ENCODE data around the gene SASH1. TPM values are rescaled to one million over a fixed set of nuclear protein-coding genes. Genes with fewer than 3 reads are reported as not detected.

Gene SASH1
- total and polyA plus RNA-seq, 9 of the 15 experiments (the other 6 are each of a cell fraction or from before 2014, with no cell fraction given) = 0.35 to 3.5 (median 1.6) TPM

- H3K4me3 ChIP-seq = no peak overlapping the region
- CTCF ChIA-PET (ENCODE audit: low intra/inter-chr PET ratio) = no interaction called here
- no TSS peak for BruUV-seq (replicated peaks)
- H3K4me2 ChIP-seq (ENCODE audit: insufficient read depth, low read length) = no peak overlapping the region
- H3K9ac ChIP-seq (ENCODE audit: insufficient read depth in 1 of 2, low read depth in 2 of 2, low read length in 2 of 2) = no peak overlapping the region
- H3K4me1 ChIP-seq (replicated peaks in 1 of 2; ENCODE audit: control insufficient read depth in 2 of 2, insufficient read depth in 2 of 2, low read length in 2 of 2) = no peaks in the 10 kb centered on the region
- FAIRE-seq = no peak
- H3K27me3 ChIP-seq (ENCODE audit: control insufficient read depth in 2 of 2, insufficient read depth in 2 of 2, low read length in 2 of 2) = peaks cover 6 to 33% of the 10 kb centered on the region in 2 experiments; a peak in 4 of 5 replicates
- no peak for TF ChIP-seq ZNF41 (CRISPR knock-in tag; conservative IDR thresholded peaks at IDR 0.05)
- TF ChIP-seq, protein P1, sequence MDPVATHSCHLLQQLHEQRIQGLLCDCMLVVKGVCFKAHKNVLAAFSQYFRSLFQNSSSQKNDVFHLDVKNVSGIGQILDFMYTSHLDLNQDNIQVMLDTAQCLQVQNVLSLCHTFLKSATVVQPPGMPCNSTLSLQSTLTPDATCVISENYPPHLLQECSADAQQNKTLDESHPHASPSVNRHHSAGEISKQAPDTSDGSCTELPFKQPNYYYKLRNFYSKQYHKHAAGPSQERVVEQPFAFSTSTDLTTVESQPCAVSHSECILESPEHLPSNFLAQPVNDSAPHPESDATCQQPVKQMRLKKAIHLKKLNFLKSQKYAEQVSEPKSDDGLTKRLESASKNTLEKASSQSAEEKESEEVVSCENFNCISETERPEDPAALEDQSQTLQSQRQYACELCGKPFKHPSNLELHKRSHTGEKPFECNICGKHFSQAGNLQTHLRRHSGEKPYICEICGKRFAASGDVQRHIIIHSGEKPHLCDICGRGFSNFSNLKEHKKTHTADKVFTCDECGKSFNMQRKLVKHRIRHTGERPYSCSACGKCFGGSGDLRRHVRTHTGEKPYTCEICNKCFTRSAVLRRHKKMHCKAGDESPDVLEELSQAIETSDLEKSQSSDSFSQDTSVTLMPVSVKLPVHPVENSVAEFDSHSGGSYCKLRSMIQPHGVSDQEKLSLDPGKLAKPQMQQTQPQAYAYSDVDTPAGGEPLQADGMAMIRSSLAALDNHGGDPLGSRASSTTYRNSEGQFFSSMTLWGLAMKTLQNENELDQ (CRISPR knock-in tag; IDR thresholded peaks at IDR 0.05; ENCODE audit: borderline replicate concordance) = no peak
- TF ChIP-seq, protein P2, sequence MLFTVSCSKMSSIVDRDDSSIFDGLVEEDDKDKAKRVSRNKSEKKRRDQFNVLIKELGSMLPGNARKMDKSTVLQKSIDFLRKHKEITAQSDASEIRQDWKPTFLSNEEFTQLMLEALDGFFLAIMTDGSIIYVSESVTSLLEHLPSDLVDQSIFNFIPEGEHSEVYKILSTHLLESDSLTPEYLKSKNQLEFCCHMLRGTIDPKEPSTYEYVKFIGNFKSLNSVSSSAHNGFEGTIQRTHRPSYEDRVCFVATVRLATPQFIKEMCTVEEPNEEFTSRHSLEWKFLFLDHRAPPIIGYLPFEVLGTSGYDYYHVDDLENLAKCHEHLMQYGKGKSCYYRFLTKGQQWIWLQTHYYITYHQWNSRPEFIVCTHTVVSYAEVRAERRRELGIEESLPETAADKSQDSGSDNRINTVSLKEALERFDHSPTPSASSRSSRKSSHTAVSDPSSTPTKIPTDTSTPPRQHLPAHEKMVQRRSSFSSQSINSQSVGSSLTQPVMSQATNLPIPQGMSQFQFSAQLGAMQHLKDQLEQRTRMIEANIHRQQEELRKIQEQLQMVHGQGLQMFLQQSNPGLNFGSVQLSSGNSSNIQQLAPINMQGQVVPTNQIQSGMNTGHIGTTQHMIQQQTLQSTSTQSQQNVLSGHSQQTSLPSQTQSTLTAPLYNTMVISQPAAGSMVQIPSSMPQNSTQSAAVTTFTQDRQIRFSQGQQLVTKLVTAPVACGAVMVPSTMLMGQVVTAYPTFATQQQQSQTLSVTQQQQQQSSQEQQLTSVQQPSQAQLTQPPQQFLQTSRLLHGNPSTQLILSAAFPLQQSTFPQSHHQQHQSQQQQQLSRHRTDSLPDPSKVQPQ (CRISPR knock-in tag; IDR thresholded peaks at IDR 0.05; ENCODE audit: borderline replicate concordance) = no peak
- TF ChIP-seq MAX (CRISPR knock-in tag; IDR thresholded peaks at IDR 0.05) = no peak
- TF ChIP-seq TBL1XR1 (IDR thresholded peaks at IDR 0.05; ENCODE audit: low read length in 2 of 2) = no peak
- no peak for ATAC-seq
- in situ Hi-C loops (cut with MboI) (no loop called here), intact Hi-C loops (cut with micrococcal nuclease) (no loop called here)
- 0 out of 2 replicates have a peak, but pooled peaks cover 7% of the 10 kb centered on the region for H4K20me1 ChIP-seq (replicated peaks; ENCODE audit: control insufficient read depth, insufficient read depth, low read length)
- 6% methylated on average over 1 of the region's 1 CpG for WGBS (ENCODE audit: insufficient coverage, low coverage, missing lambda C conversion rate)
- H3K36me3 ChIP-seq (ENCODE audit: control insufficient read depth, insufficient read depth, low read length) = no peaks in the 10 kb centered on the region
- POLR2A ChIA-PET = interaction anchor here (1.4 to 1.6 kb wide), 2 partner anchors 11 to 12 kb away, joined by 3 read pairs; no protein-coding TSS in a partner anchor
- no peaks in the 10 kb centered on the region for H3K9me3 ChIP-seq (replicated peaks; ENCODE audit: control insufficient read depth, insufficient read depth, low read depth, low read length)
- H3K9me1 ChIP-seq (ENCODE audit: control insufficient read depth, insufficient read depth, low read length) = no peaks in the 10 kb centered on the region
- no peak for DNase-seq (ENCODE audit: extremely low read depth in 1 of 4, low spot score in 3 of 4)
- H3K27ac ChIP-seq (ENCODE audit: extremely low read depth, low read depth, low read length) = no peak overlapping the region
- no peaks in the 10 kb centered on the region for H3K79me2 ChIP-seq (ENCODE audit: control insufficient read depth, insufficient read depth, low read length)
- H2AFZ ChIP-seq (ENCODE audit: low read depth, low read length) = no peak overlapping the region
These were observed 25.6 kb upstream of the SASH1 start for GRCh38 chr6:148317051-148317450.
